Right lobe of liver (tissue), 6 donors: ENCODE measurements around the gene PPP4R2. TPM values are rescaled to one million over a fixed set of nuclear protein-coding genes. Genes with fewer than 3 reads are reported as not detected.

ENCODE experiments used
- ATAC-seq, 4 donors: fragments of 200-7000 bp; cut with Tn5 transposase; one replicate each; pipeline ENCODE4 v1.9.1; 2020; ENCODE audit warnings: mild to moderate bottlenecking in 4 of 4, moderate library complexity in 4 of 4
- DNase-seq, 3 donors: peaks; one replicate each; pipeline ENCODE4 v3.0.0-alpha.2; 2020
- H3K27ac ChIP-seq, 3 donors: fragments of 200-600 bp; one replicate each; pipeline ENCODE4 v1.8.0; 2022
- H3K27me3 ChIP-seq, 2 donors: fragments of 200-600 bp; one replicate each; pipeline ENCODE4 v1.8.0; 2022
- H3K36me3 ChIP-seq, 4 donors: fragments of 200-600 bp; sonication (generic) in 1 of 4; one replicate each; pipeline versions ENCODE4 v1.5.1 to v1.8.0; 2017 to 2022; ENCODE audit warnings: control low read depth in 1 of 4
- H3K4me1 ChIP-seq, 4 donors: fragments of 200-600 bp; sonication (generic) in 1 of 4; one replicate each; pipeline versions ENCODE4 v1.5.1 to v1.8.0; 2017 to 2022; ENCODE audit warnings: control low read depth in 1 of 4
- H3K4me3 ChIP-seq, 3 donors: fragments of 200-600 bp; one replicate each; pipeline ENCODE4 v1.8.0; 2022
- H3K9me3 ChIP-seq, 4 donors: fragments of 200-600 bp; sonication (generic) in 1 of 4; one replicate each; pipeline versions ENCODE4 v1.5.1 to v1.8.0; 2017 to 2022; ENCODE audit warnings: control low read depth in 1 of 4
- POLR2A ChIP-seq: fragments of 450-650 bp; IDR thresholded peaks from one replicate; pipeline ENCODE4 v1.6.1; 2017; ENCODE audit warnings: antibody characterized with exemption, mild to moderate bottlenecking
- WGBS: methylation state at CpG from one replicate; pipeline ENCODE4 v1.1.6; 2018; ENCODE audit warnings: low coverage, low lambda C conversion rate; ENCODE audit not compliant: insufficient coverage; ENCODE audit errors: missing lambda C conversion rate; 5-methylcytosine and 5-hydroxymethylcytosine counted together
- intact Hi-C, 2 donors: fragments of 100-400 bp; cut with DNase I; formaldehyde crosslinking; loops; one replicate each; pipeline versions ENCODE4 v1.11.2 to v1.14.1; 2022
- total RNA-seq, 6 experiments: library from RNA; depleted of rRNA in 2 of 6; stranded (reverse); fragments of >200 nt in 2 of 6; fragmentation: NEBNext Ultra II Directional in 3 of 6; extraction: Animal tissue kit (Norgen Biotek cat#: 25700) in 3 of 6; gene quantifications; one replicate each; pipeline versions ENCODE4 v1.1.0 to v1.2.4, GENCODE V29; 2016 to 2023
- TF ChIP-seq, protein P1 (sequence below), 4 donors: fragments of 200-600 bp in 3 of 4; fragments of 450-650 bp in 1 of 4; IDR thresholded peaks; one replicate each; pipeline versions ENCODE4 v1.5.1 to v1.8.0; 2016 to 2022; ENCODE audit warnings: antibody characterized with exemption in 4 of 4, mild to moderate bottlenecking in 2 of 4
- donor health status: DM: no; HTN: yes; CAD: no.
- donor health status: DM: no; HTN: no; CAD: no.
- donor health status: DM: no; HTN: no; CAD: no.
- donor health status: DM: no; HTN: yes; CAD: no.
- donor health status: DM: no; HTN: yes; CAD: no.

Gene PPP4R2
- total RNA-seq, 6 experiments from 2014 or later: 23.7 to 56.1 (median 42.3) TPM

DNA sequence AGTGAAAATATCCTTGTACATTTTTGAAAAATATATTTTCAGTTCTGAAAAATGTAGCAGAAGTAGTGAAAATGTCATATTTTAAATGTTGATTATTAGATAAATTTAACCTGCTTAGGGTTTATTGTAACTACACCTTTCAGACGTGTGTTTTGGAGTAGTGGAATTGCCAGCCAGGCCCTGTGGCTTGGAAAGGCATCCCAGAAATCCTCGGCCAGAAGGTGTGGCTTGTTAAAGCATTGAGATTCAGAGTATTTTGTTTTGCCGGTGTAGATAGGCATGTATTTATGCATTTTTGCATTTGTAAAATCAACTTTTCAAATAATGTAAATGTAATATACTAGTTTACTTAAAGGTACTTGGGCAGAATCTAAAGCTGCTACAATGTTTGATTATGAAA, 71.8 kb downstream of the PPP4R2 start:
- no peak for DNase-seq
- Histone ChIP-seq H3K27ac (no peak overlapping the region), H3K9me3 (no peaks in the 10 kb centered on the region), H3K4me3 (no peak overlapping the region), H3K27me3 (no peaks in the 10 kb centered on the region), H3K4me1 (no peaks in the 10 kb centered on the region), H3K36me3 (peaks cover 0 to 40% (median 6%) of the 10 kb centered on the region in 4 donors)
- WGBS: 88% methylated on average over 3 of the region's 3 CpGs
- no peak for ATAC-seq
- intact Hi-C loops: loop anchor here in 1 of 2 donors (10.0 kb wide), 1 partner anchor 124 kb away; no protein-coding TSS in a partner anchor
- TF ChIP-seq POLR2A: no peak
- TF ChIP-seq, protein P1, sequence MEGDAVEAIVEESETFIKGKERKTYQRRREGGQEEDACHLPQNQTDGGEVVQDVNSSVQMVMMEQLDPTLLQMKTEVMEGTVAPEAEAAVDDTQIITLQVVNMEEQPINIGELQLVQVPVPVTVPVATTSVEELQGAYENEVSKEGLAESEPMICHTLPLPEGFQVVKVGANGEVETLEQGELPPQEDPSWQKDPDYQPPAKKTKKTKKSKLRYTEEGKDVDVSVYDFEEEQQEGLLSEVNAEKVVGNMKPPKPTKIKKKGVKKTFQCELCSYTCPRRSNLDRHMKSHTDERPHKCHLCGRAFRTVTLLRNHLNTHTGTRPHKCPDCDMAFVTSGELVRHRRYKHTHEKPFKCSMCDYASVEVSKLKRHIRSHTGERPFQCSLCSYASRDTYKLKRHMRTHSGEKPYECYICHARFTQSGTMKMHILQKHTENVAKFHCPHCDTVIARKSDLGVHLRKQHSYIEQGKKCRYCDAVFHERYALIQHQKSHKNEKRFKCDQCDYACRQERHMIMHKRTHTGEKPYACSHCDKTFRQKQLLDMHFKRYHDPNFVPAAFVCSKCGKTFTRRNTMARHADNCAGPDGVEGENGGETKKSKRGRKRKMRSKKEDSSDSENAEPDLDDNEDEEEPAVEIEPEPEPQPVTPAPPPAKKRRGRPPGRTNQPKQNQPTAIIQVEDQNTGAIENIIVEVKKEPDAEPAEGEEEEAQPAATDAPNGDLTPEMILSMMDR (IDR thresholded peaks at IDR 0.05): no peak

DNA sequence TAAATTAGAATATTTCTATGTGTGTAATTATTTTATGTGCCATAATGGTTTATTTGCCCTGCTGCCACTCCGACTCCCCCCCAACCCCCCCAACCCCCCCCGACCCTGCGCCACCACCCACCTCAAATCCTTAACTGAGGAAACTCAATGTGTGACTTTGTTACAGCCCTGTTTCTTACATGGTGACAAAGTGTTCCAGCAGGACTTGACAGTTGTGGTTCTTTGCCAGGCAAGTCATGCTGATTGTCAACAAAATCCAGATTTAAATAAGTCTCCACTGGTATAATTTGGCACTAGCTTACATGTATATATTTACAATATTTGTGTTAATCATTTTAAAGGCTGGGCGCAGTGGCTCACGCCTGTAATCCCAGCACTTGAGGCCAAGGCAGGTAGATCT, 72.6 kb downstream of the PPP4R2 start:
- 91% methylated on average over 5 of the region's 5 CpGs for WGBS
- Histone ChIP-seq H3K9me3 (no peaks in the 10 kb centered on the region), H3K36me3 (peaks cover 0 to 32% (median 6%) of the 10 kb centered on the region in 4 donors), H3K4me3 (no peak overlapping the region), H3K4me1 (no peaks in the 10 kb centered on the region), H3K27ac (no peak overlapping the region), H3K27me3 (no peaks in the 10 kb centered on the region)
- intact Hi-C loops: loop anchor here in 1 of 2 donors (10.0 kb wide), 1 partner anchor 124 kb away; no protein-coding TSS in a partner anchor
- no peak for ATAC-seq
- no peak for DNase-seq
- TF ChIP-seq, protein P1 (IDR thresholded peaks at IDR 0.05): no peak
- no peak for TF ChIP-seq POLR2A

DNA sequence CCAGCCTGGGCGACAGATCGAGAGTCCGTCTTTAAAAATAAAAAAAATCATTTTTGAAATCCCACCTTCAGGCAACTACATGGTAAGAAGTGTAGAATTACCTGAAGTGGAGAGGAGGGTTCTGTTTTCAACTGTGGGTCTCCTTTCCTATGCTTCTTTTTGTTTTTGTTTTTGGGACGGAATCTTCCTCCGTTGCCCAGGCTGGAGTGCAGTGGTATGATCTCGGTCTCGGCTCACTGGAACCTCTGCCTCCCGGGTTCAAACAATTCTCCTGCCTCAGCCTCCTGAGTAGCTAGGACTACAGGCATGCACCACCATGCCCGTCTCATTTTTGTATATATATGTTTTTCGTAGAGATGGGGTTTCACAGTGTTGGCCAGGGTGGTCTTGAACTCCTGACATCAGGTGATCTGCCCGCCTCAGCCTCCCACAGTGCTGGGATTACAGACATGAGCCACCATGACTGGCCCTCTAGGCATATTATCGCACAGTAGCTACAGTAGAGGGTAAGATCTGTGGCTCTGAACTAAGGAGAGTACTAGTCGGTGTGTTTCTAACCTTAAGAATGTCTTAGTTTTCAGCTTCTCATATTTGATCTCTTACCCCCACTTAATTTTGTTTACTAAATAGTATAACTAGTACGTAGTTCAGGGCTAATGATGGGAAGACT, 73.3 kb downstream of the PPP4R2 start:
- no peak for DNase-seq
- Histone ChIP-seq H3K27me3 (no peaks in the 10 kb centered on the region), H3K27ac (no peak overlapping the region), H3K36me3 (peaks cover 0 to 27% (median 5%) of the 10 kb centered on the region in 4 donors), H3K4me1 (no peaks in the 10 kb centered on the region), H3K9me3 (no peaks in the 10 kb centered on the region), H3K4me3 (no peak overlapping the region)
- no peak for ATAC-seq
- TF ChIP-seq, protein P1 (IDR thresholded peaks at IDR 0.05): no peak
- no peak for TF ChIP-seq POLR2A
- 86% methylated on average over 12 of the region's 14 CpGs for WGBS
- intact Hi-C loops: loop anchor here (10.0 kb wide), 2 partner anchors 125 to 135 kb away; no protein-coding TSS in a partner anchor

DNA sequence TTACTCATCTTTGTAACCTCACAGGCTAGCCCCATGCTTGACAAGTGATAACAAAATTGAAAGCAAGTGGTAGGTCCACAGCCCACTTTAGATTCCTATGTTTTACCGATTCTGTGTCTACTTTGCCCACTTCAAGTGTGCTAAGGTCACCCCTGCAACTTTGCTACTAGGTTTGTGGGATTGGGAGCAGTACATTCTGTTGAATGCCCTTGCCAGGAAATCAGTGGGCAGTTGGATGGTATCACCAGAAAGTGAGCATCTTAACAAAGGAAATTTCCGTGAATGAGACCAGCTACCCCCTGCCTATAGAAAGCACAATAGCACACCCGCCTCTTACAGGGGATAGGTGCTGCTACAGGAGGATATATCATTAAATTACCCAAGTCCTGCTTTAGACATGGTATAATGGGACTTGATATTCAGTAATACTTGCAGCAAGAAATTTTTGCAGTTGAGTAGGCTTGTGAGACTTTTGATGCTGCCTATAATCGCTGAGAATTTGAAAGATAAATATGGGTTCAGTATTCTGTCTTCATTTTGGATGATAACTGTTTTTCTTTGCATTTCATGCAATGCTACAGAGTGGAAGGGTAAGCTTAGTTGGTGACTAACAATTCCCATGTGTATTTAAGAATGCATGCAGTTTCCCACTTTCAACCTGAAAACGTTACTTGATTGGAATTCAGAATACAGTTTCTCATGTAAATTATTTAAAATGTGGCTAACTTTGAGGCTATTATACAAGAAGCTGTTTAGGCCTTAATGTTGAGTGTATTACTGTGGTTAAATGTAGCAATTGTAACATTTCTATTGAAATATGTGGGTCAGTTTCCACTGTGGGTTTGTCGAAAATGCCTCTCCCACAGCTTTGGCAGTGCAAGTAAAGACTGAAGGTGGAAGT, 74.3 kb downstream of the PPP4R2 start:
- no peaks in the 10 kb centered on the region for H3K4me1 ChIP-seq
- peaks cover 0 to 17% (median 0%) of the 10 kb centered on the region in 4 donors for H3K36me3 ChIP-seq
- TF ChIP-seq, protein P1 (IDR thresholded peaks at IDR 0.05): no peak
- TF ChIP-seq POLR2A: no peak
- no peaks in the 10 kb centered on the region for H3K27me3 ChIP-seq
- ATAC-seq: no peak
- intact Hi-C loops: loop anchor here in 1 of 2 donors (10.0 kb wide), 1 partner anchor 136 kb away; no protein-coding TSS in a partner anchor
- no peak for DNase-seq
- H3K27ac ChIP-seq: no peak overlapping the region
- no peak overlapping the region for H3K4me3 ChIP-seq
- H3K9me3 ChIP-seq: no peaks in the 10 kb centered on the region
- WGBS: 53% methylated on average over 6 of the region's 6 CpGs
